PFSK-1 (cell line): ENCODE results near the gene NR2F6. TPM values are rescaled to one million over a fixed set of nuclear protein-coding genes. Genes with fewer than 3 reads are reported as not detected.

Experiments used
- FOXP2 ChIP-seq: optimal IDR thresholded peaks from 2 replicates; pipeline ENCODE3; 2011; ENCODE audit warnings: borderline replicate concordance, control low read depth, inconsistent platforms; ENCODE audit not compliant: insufficient read depth; ENCODE audit errors: extremely low read length, extremely low read depth
- POLR2AphosphoS5 ChIP-seq: IDR thresholded peaks from 2 replicates; pipeline ENCODE4 v1.6.1; 2012; ENCODE audit warnings: low read depth, mild to moderate bottlenecking, control low read depth, low read length, moderate library complexity
- SIN3A ChIP-seq: IDR thresholded peaks from 2 replicates; pipeline ENCODE4 v1.6.1; 2012; ENCODE audit warnings: mild to moderate bottlenecking, low read length, moderate library complexity, borderline replicate concordance; ENCODE audit not compliant: insufficient read depth
- TAF1 ChIP-seq: IDR thresholded peaks from 2 replicates; pipeline ENCODE4 v1.6.1; 2012; ENCODE audit warnings: low read length, control low read depth, borderline replicate concordance; ENCODE audit not compliant: insufficient read depth
- polyA plus RNA-seq: library from polyadenylated mRNA; unstranded; fragments of >200 nt; gene quantifications from one replicate; pipeline ENCODE4 v1.2.1, GENCODE V29; 2012; ENCODE audit warnings: low read depth, missing spikeins; ENCODE audit not compliant: insufficient read length
- TF ChIP-seq, protein P1 (sequence below), 2 experiments: IDR thresholded peaks; 2 replicates each; pipeline versions ENCODE4 v1.6.1 to v1.8.0; 2011 to 2012; ENCODE audit warnings: low read depth in 2 of 2, low read length in 2 of 2, control low read depth in 1 of 2, inconsistent platforms in 1 of 2, mild to moderate bottlenecking in 1 of 2, moderate library complexity in 1 of 2; ENCODE audit not compliant: insufficient read depth in 1 of 2

NR2F6 gene
- 129 TPM for polyA plus RNA-seq

DNA sequence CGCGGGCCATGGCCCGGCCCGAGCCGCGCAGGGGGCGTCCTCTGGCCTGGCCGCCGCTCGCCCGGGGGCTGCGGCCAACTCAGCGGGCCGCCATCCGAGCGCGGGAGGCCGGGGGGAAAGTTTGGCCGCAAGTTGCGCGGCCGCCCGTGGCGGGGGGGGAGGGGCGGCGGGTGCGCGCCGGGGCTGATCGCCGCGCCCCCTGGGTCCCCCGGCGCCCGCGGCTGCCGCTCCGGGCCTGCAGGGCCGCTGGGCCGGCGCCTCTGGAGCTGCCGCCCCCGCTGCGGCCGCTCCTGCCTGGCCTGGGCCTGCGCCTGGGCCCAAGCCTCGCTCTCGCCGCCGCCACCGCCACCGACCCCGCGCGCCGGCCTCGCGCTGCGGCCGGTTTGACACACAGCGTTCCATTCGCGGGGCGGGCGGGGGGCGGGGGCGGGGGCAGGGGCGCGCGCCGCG, at the start of gene NR2F6:
TSS of gene NR2F6 (minus strand) at position 385 of the 450 bp plus-strand sequence. CDS start 699 bp downstream, outside the sequence.
- no peak for TF ChIP-seq POLR2AphosphoS5

DNA sequence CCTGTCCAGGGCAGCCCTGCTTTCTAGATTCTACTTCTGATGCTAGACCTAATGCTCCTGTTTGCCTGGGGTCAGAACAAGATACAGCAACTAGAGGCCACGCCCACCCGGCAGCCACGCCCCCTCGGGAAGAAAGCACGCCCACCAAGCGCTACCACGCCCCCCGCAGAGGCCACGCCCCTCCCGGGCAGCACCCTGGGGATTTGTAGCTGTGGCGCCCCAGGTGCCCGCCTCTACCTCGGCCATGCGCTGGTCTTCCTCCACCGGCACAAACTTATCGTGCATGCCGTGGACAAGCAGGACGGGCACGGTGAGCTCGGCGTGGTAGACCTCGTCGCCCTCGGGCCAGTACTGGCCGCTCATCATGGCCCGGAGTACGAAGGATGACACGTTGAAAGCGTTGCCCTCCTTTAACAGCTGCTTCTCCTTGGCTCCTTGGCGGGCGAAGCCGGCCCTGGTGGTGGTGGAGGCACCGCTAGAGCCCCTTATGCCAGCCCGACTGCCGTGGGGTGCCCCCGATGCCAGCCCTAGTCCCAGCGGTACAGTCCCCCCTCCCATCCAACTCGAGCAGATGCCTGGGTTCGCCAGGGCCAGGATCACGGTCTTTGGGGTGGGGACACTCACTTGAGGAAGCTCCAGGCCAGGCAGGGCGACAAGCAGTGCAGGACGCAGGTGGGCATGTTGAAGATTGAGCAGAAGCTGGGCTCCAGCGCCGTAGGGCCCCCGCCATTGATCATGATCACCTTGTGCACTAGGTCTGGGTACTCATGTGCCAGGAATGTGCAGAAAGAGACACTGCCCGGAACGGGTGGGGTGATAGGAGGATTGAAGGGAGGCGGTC, 48.6 kb upstream of the NR2F6 start:
- TF ChIP-seq TAF1 (no peak), SIN3A (no peak), POLR2AphosphoS5 (no peak), FOXP2 (no peak)
- TF ChIP-seq, protein P1, sequence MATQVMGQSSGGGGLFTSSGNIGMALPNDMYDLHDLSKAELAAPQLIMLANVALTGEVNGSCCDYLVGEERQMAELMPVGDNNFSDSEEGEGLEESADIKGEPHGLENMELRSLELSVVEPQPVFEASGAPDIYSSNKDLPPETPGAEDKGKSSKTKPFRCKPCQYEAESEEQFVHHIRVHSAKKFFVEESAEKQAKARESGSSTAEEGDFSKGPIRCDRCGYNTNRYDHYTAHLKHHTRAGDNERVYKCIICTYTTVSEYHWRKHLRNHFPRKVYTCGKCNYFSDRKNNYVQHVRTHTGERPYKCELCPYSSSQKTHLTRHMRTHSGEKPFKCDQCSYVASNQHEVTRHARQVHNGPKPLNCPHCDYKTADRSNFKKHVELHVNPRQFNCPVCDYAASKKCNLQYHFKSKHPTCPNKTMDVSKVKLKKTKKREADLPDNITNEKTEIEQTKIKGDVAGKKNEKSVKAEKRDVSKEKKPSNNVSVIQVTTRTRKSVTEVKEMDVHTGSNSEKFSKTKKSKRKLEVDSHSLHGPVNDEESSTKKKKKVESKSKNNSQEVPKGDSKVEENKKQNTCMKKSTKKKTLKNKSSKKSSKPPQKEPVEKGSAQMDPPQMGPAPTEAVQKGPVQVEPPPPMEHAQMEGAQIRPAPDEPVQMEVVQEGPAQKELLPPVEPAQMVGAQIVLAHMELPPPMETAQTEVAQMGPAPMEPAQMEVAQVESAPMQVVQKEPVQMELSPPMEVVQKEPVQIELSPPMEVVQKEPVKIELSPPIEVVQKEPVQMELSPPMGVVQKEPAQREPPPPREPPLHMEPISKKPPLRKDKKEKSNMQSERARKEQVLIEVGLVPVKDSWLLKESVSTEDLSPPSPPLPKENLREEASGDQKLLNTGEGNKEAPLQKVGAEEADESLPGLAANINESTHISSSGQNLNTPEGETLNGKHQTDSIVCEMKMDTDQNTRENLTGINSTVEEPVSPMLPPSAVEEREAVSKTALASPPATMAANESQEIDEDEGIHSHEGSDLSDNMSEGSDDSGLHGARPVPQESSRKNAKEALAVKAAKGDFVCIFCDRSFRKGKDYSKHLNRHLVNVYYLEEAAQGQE (IDR thresholded peaks at IDR 0.05; ENCODE audit: insufficient read depth in 1 of 2, low read depth in 2 of 2, low read length in 2 of 2), result no peak

DNA sequence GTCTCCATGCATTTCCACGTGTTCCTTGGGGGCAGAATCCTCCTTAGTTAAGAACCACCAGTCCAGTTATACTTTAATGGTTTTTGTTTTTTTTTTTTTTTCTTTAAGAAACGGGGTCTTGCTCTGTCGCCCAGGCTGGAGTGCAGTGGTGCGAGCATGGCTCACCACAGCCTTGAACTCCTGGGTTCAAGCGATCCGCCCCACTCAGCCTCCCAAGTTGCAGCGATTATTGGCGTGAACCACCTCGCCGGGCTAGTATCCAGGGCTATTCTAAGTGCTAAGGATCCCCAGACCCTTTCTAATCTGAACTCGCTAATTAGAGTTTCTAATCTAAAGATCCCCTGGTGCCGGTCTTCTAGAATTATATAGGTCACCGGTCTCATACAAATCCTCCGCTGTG, 47.9 kb upstream of the NR2F6 start:
- no peak for TF ChIP-seq POLR2AphosphoS5
- no peak for TF ChIP-seq FOXP2
- no peak for TF ChIP-seq SIN3A
- no peak for TF ChIP-seq TAF1
- TF ChIP-seq, protein P1 (IDR thresholded peaks at IDR 0.05; ENCODE audit: insufficient read depth in 1 of 2, low read depth in 2 of 2, low read length in 2 of 2), result no peak

DNA sequence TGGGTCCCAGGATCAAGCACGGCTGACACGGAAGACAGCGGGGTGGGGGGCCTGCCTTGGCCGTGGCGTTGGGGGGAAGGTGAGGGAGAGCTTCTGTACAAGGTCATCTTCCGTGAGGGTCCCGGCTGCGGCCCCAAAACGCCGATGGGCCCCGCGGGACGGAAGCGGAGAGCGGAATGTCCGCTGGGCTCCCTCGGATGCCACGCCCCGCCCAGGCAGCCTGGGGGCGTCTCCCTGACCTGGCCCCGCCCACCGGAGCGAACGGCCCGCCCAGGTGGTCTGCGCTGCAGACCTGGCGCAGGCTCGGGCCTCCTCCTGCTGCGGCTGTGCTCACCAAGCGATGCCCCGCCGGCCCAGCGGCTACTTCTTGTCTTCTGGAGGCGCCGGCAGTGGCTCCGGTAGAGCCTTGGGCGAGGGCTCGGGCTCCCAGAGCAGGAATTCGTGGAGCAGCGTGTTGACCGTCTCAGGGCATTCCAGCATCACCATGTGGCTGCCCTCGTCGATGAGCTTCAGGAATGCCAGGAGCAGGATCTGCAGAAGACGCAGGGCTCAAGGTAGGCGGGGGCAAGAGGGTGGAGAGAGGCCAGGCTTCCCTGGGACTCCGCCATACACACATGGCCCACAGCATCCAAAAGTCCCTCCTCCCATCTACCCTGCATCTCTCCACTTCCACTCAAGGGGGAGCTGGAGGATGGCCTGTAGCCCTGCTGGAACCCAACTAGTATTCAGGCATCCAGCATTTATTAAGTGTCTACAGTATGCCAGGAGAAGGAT, 46.8 kb upstream of the NR2F6 start:
- TF ChIP-seq, protein P1 (IDR thresholded peaks at IDR 0.05; ENCODE audit: insufficient read depth in 1 of 2, low read depth in 2 of 2, low read length in 2 of 2), result no peak; a peak in 1 of 4 replicates
- TF ChIP-seq FOXP2, result peak; percentile 77
- peak; percentile 93 for TF ChIP-seq POLR2AphosphoS5
- TF ChIP-seq SIN3A, result no peak
- TF ChIP-seq TAF1, result 0 out of 2 replicates have a peak, but pooled peaks have one; percentile 28

DNA sequence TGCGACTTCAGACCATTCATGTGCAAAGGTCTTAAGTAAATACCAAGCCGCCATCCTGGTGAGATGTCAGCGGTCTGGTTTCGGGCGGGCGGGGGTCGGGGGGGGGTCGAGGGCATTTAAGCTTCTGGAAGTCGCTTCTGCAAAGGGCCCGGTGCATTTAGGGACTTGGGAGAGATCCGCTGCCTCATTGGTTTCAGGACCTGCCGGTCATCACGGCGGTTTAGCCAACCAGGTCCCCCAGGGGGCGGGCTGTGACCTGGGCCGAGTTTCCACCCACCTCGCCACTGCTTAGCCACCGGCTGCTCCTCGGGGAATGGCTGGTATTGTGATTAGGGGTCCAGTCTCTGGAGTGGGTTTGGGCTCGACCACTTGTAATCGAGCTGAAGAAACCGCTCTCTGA, 43.8 kb upstream of the NR2F6 start:
- no peak for TF ChIP-seq SIN3A
- TF ChIP-seq, protein P1 (IDR thresholded peaks at IDR 0.05; ENCODE audit: insufficient read depth in 1 of 2, low read depth in 2 of 2, low read length in 2 of 2), result no peak
- no peak for TF ChIP-seq POLR2AphosphoS5
